Esophagus muscularis mucosa (tissue), 3 donors: ENCODE measurements around the gene PSG6.
"Not testable (repeated sequence)": the region's sequence is repeated elsewhere in the genome, so short reads cannot be mapped to it uniquely, and the experiment has no call there.

Experiments
- EP300 ChIP-seq: sonication (generic); formaldehyde crosslinking; IDR thresholded peaks from one replicate; pipeline ENCODE4 v1.6.1; 2017; ENCODE audit warnings: antibody characterized with exemption
- TF ChIP-seq, protein P1 (sequence below), 3 experiments: fragments of 200-600 bp in 2 of 3; fragments of 450-650 bp in 1 of 3; sonication (generic) in 2 of 3; IDR thresholded peaks; one replicate each; pipeline ENCODE4 v1.5.1; 2017 to 2019; ENCODE audit warnings: antibody characterized with exemption in 3 of 3, mild to moderate bottlenecking in 2 of 3, moderate library complexity in 1 of 3

DNA sequence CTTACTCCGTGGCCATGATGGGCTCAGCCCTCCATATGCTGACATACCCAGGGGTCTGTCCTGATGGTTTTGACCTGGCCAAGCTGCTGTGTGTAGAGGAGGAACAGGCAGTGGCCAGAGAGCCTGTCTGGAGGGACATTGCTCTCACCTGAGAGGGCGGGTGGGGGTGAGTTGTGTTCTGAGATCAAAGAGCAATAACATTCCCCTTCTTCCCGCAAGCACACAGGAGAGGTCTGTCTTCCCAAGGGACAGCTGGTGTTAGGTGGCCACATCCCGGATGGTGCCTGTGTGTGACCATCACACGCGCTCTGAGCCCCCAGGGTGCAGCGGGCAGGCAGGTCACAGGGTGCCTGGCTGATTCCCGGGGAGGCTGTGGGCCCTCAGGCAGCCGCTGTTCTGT lies 37.1 kb downstream of the PSG6 start:
- not testable (repeated sequence) for TF ChIP-seq EP300
- TF ChIP-seq, protein P1, sequence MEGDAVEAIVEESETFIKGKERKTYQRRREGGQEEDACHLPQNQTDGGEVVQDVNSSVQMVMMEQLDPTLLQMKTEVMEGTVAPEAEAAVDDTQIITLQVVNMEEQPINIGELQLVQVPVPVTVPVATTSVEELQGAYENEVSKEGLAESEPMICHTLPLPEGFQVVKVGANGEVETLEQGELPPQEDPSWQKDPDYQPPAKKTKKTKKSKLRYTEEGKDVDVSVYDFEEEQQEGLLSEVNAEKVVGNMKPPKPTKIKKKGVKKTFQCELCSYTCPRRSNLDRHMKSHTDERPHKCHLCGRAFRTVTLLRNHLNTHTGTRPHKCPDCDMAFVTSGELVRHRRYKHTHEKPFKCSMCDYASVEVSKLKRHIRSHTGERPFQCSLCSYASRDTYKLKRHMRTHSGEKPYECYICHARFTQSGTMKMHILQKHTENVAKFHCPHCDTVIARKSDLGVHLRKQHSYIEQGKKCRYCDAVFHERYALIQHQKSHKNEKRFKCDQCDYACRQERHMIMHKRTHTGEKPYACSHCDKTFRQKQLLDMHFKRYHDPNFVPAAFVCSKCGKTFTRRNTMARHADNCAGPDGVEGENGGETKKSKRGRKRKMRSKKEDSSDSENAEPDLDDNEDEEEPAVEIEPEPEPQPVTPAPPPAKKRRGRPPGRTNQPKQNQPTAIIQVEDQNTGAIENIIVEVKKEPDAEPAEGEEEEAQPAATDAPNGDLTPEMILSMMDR (IDR thresholded peaks at IDR 0.05), result not testable (repeated sequence)
